H1 (cell line): Measurements from ENCODE around the gene LCNL1.

Experiments
- USF2 ChIP-seq: IDR thresholded peaks from 2 replicates; pipeline ENCODE4 v1.6.1; 2011; ENCODE audit warnings: low read length, improper control_type of control experiment
- TF ChIP-seq, protein P1 (sequence below), 3 experiments: IDR thresholded peaks; 1 replicate in 2 of 3; 2 replicates in 1 of 3; pipeline versions ENCODE4 v1.5.1 to v1.6.1; 2011; ENCODE audit warnings: low read length in 3 of 3, mild to moderate bottlenecking in 3 of 3, inconsistent platforms in 2 of 3, low read depth in 1 of 3, moderate library complexity in 1 of 3; ENCODE audit not compliant: insufficient read depth in 1 of 3; ENCODE audit errors: control extremely low read depth in 1 of 3

- TF ChIP-seq, protein P1, sequence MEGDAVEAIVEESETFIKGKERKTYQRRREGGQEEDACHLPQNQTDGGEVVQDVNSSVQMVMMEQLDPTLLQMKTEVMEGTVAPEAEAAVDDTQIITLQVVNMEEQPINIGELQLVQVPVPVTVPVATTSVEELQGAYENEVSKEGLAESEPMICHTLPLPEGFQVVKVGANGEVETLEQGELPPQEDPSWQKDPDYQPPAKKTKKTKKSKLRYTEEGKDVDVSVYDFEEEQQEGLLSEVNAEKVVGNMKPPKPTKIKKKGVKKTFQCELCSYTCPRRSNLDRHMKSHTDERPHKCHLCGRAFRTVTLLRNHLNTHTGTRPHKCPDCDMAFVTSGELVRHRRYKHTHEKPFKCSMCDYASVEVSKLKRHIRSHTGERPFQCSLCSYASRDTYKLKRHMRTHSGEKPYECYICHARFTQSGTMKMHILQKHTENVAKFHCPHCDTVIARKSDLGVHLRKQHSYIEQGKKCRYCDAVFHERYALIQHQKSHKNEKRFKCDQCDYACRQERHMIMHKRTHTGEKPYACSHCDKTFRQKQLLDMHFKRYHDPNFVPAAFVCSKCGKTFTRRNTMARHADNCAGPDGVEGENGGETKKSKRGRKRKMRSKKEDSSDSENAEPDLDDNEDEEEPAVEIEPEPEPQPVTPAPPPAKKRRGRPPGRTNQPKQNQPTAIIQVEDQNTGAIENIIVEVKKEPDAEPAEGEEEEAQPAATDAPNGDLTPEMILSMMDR (IDR thresholded peaks at IDR 0.05; ENCODE audit: control extremely low read depth in 1 of 3, insufficient read depth in 1 of 3, low read depth in 1 of 3, low read length in 3 of 3) = no peak
- no peak for TF ChIP-seq USF2
These were observed 19.3 kb downstream of the LCNL1 start for GRCh38 chr9:137001857-137002645.
